HepG2 (cell line): ENCODE measurements around the gene CHTF8. TPM values are rescaled to one million over a fixed set of nuclear protein-coding genes. Genes with fewer than 3 reads are reported as not detected.

Source experiments
- AHR ChIP-seq: IDR thresholded peaks from 2 replicates; pipeline ENCODE4 v1.6.1; 2018; ENCODE audit warnings: missing genetic modification reagents, missing compliant biosample characterization
- ATF7 ChIP-seq, 2 experiments: fragments of 450-650 bp in 1 of 2; sonication (generic) in 1 of 2; formaldehyde crosslinking in 1 of 2; IDR thresholded peaks; 2 replicates each; pipeline versions ENCODE4 v1.4.0 to v1.6.1; 2016 to 2020; ENCODE audit warnings: antibody characterized with exemption in 1 of 2, mild to moderate bottlenecking in 1 of 2, missing genetic modification reagents in 1 of 2
- ATF7-NPFF ChIP-seq: sonication (generic); formaldehyde crosslinking; IDR thresholded peaks from 2 replicates; pipeline ENCODE4 v1.8.1; 2023; ENCODE audit warnings: mild to moderate bottlenecking, low read depth, missing genetic modification reagents, moderate library complexity
- HDAC6 ChIP-seq: fragments of 200-600 bp; sonication (generic); IDR thresholded peaks from 2 replicates; pipeline ENCODE4 v1.7.0; 2017; ENCODE audit warnings: mild to moderate bottlenecking, antibody characterized with exemption, low read length, low read depth
- HNF1B ChIP-seq: sonication (generic); formaldehyde crosslinking; IDR thresholded peaks from 2 replicates; pipeline ENCODE4 v1.5.1; 2020; ENCODE audit warnings: mild to moderate bottlenecking, moderate library complexity, missing genetic modification reagents
- HOMEZ ChIP-seq: IDR thresholded peaks from 2 replicates; pipeline ENCODE4 v1.6.1; 2016; ENCODE audit warnings: low read depth
- MZF1 ChIP-seq: sonication (generic); formaldehyde crosslinking; IDR thresholded peaks from 2 replicates; pipeline ENCODE4 v1.8.1; 2023; ENCODE audit warnings: mild to moderate bottlenecking, missing genetic modification reagents, borderline replicate concordance
- NR2C2 ChIP-seq: sonication (generic); formaldehyde crosslinking; IDR thresholded peaks from 2 replicates; pipeline ENCODE4 v1.4.0; 2020; ENCODE audit warnings: missing genetic modification reagents, mild to moderate bottlenecking, moderate library complexity, borderline replicate concordance
- NR2F6 ChIP-seq, 2 experiments: IDR thresholded peaks; 2 replicates each; pipeline ENCODE4 v1.6.1; 2016; ENCODE audit warnings: antibody characterized with exemption in 1 of 2, mild to moderate bottlenecking in 1 of 2
- SIX4 ChIP-seq: sonication (generic); formaldehyde crosslinking; IDR thresholded peaks from 2 replicates; pipeline ENCODE4 v1.4.0; 2020; ENCODE audit warnings: missing genetic modification reagents
- TBX2 ChIP-seq: sonication (generic); formaldehyde crosslinking; IDR thresholded peaks from 2 replicates; pipeline ENCODE4 v1.5.0; 2020; ENCODE audit warnings: missing genetic modification reagents, mild to moderate bottlenecking, borderline replicate concordance
- TCF12 ChIP-seq, 2 experiments: fragments of 450-650 bp in 1 of 2; sonication (generic) in 1 of 2; formaldehyde crosslinking in 1 of 2; IDR thresholded peaks; 2 replicates each; pipeline versions ENCODE4 v1.6.1 to v1.8.0; 2017 to 2022; ENCODE audit warnings: antibody characterized with exemption in 1 of 2, mild to moderate bottlenecking in 1 of 2, missing genetic modification reagents in 1 of 2, moderate library complexity in 1 of 2
- ZNF136 ChIP-seq: sonication (generic); formaldehyde crosslinking; IDR thresholded peaks from 2 replicates; pipeline ENCODE4 v1.8.1; 2022; ENCODE audit warnings: low read depth, mild to moderate bottlenecking, moderate library complexity, missing genetic modification reagents
- ZNF207 ChIP-seq: fragments of 450-650 bp; IDR thresholded peaks from 2 replicates; pipeline ENCODE4 v1.6.1; 2016; ENCODE audit warnings: antibody characterized with exemption, borderline replicate concordance
- ZNF251 ChIP-seq: sonication (generic); formaldehyde crosslinking; IDR thresholded peaks from 2 replicates; pipeline ENCODE4 v1.9.0; 2021; ENCODE audit warnings: mild to moderate bottlenecking, missing genetic modification reagents
- ZNF331 ChIP-seq: sonication (generic); formaldehyde crosslinking; IDR thresholded peaks from 2 replicates; pipeline ENCODE4 v1.4.0; 2020; ENCODE audit warnings: missing genetic modification reagents
- ZNF432 ChIP-seq: sonication (generic); formaldehyde crosslinking; IDR thresholded peaks from 2 replicates; pipeline ENCODE4 v1.5.0; 2020; ENCODE audit warnings: missing genetic modification reagents, mild to moderate bottlenecking, borderline replicate concordance
- ZNF44 ChIP-seq: sonication (generic); formaldehyde crosslinking; IDR thresholded peaks from 2 replicates; pipeline ENCODE4 v1.5.1; 2020; ENCODE audit warnings: mild to moderate bottlenecking, missing genetic modification reagents
- ZNF446 ChIP-seq: sonication (generic); formaldehyde crosslinking; IDR thresholded peaks from 2 replicates; pipeline ENCODE4 v1.5.0; 2020; ENCODE audit warnings: mild to moderate bottlenecking, missing genetic modification reagents
- ZNF572 ChIP-seq: sonication (generic); formaldehyde crosslinking; IDR thresholded peaks from 2 replicates; pipeline ENCODE4 v1.5.1; 2020; ENCODE audit warnings: mild to moderate bottlenecking, missing genetic modification reagents
- ZNF574 ChIP-seq: sonication (generic); formaldehyde crosslinking; IDR thresholded peaks from 2 replicates; pipeline ENCODE4 v1.4.0; 2020; ENCODE audit warnings: missing genetic modification reagents
- ZNF580 ChIP-seq: IDR thresholded peaks from 2 replicates; pipeline ENCODE4 v1.6.1; 2016; ENCODE audit warnings: low read depth, borderline replicate concordance
- ZNF720 ChIP-seq: sonication (generic); formaldehyde crosslinking; IDR thresholded peaks from 2 replicates; pipeline ENCODE4 v1.4.0; 2020; ENCODE audit warnings: missing genetic modification reagents
- ZNF816 ChIP-seq: sonication (generic); formaldehyde crosslinking; IDR thresholded peaks from 2 replicates; pipeline ENCODE4 v1.8.0; 2022; ENCODE audit warnings: missing genetic modification reagents, mild to moderate bottlenecking, borderline replicate concordance
- polyA plus RNA-seq, 8 experiments: library from polyadenylated mRNA; depleted of rRNA in 3 of 8; stranded (reverse) in 7 of 8; unstranded in 1 of 8; fragments of >200 nt; fragmentation: Illumina TruSeq in 4 of 8; extraction: Trizol in 4 of 8; gene quantifications; 2 replicates each; pipeline versions ENCODE4 v1.2.1 to v1.2.3, GENCODE V29; 2011 to 2016; ENCODE audit warnings: low read depth in 4 of 8, missing spikeins in 1 of 8, mixed read lengths in 1 of 8; ENCODE audit not compliant: insufficient read depth in 1 of 8
- total RNA-seq, 5 experiments: library from RNA; depleted of rRNA; stranded (reverse); fragments of >200 nt; fragmentation: Illumina TruSeq; extraction: Trizol; gene quantifications; 2 replicates each; pipeline ENCODE4 v1.2.3, GENCODE V29; 2016; ENCODE audit warnings: low read depth in 1 of 5

The CHTF8 gene
- total and polyA plus RNA-seq, 2 of the 13 experiments (the other 11 are each of a cell fraction or from before 2014, with no cell fraction given), result 37.2 to 67.5 TPM

- TF ChIP-seq MZF1 (CRISPR knock-in tag), result no peak
- no peak for TF ChIP-seq TCF12 (IDR thresholded peaks at IDR 0.05)
- no peak for TF ChIP-seq TCF12 (CRISPR knock-in tag; IDR thresholded peaks at IDR 0.05)
- no peak for TF ChIP-seq ZNF251
- peak; percentile 75; the same call in 1 of the 2 replicates for TF ChIP-seq ZNF816 (CRISPR knock-in tag)
- TF ChIP-seq HNF1B (CRISPR knock-in tag), result peak; percentile 33; the same call in 1 of the 2 replicates
- peak; percentile 63; the same call in 1 of the 2 replicates for TF ChIP-seq AHR (CRISPR knock-in tag)
- TF ChIP-seq ZNF572, result no peak
- no peak for TF ChIP-seq SIX4
- TF ChIP-seq HOMEZ (CRISPR knock-in tag), result no peak
- no peak for TF ChIP-seq ZNF331
- 0 out of 2 replicates have a peak, but pooled peaks have one; percentile 14 for TF ChIP-seq ZNF580 (CRISPR knock-in tag)
- no peak for TF ChIP-seq NR2C2 (CRISPR knock-in tag)
- TF ChIP-seq HDAC6, result no peak
- TF ChIP-seq ATF7 (IDR thresholded peaks at IDR 0.05), result no peak
- TF ChIP-seq ATF7 (CRISPR knock-in tag; IDR thresholded peaks at IDR 0.05), result no peak
- no peak for TF ChIP-seq ZNF44 (CRISPR knock-in tag)
- no peak for TF ChIP-seq ZNF432 (CRISPR knock-in tag)
- no peak; the same call in none of the 2 replicates for TF ChIP-seq ATF7-NPFF (CRISPR knock-in tag)
- TF ChIP-seq ZNF136 (CRISPR knock-in tag), result no peak
- no peak for TF ChIP-seq NR2F6 (IDR thresholded peaks at IDR 0.05)
- TF ChIP-seq NR2F6 (CRISPR knock-in tag; IDR thresholded peaks at IDR 0.05), result peak; percentile 47; the same call in 1 of the 2 replicates
- no peak for TF ChIP-seq ZNF574 (CRISPR knock-in tag)
- no peak for TF ChIP-seq ZNF207
- no peak for TF ChIP-seq ZNF720 (CRISPR knock-in tag)
- 0 out of 2 replicates have a peak, but pooled peaks have one; percentile 38 for TF ChIP-seq TBX2 (CRISPR knock-in tag)
- TF ChIP-seq ZNF446 (CRISPR knock-in tag), result no peak
Measured at GRCh38 chr16:69131839-69132423, 457 bp downstream of the CHTF8 start (continued).
